GM04503 (cell line): Measurements from ENCODE around the gene TLX2.
"Not testable (repeated sequence)": the region's sequence is repeated elsewhere in the genome, so short reads cannot be mapped to it uniquely, and the experiment has no call there.

Experiments used
- DNase-seq: peaks from one replicate; pipeline ENCODE4 v3.0.0-alpha.2; 2012; ENCODE audit warnings: low read depth

TLX2 gene

GRCh38 chr2:74554820-74555531 is 40.7 kb downstream of the TLX2 start:
- DNase-seq: no peak

- no peak for DNase-seq
Observed at GRCh38 chr2:74555610-74556103, 41.4 kb downstream of the TLX2 start.

- DNase-seq: no peak
Observed at GRCh38 chr2:74556159-74556558, 41.9 kb downstream of the TLX2 start.

- no peak for DNase-seq
Observed at GRCh38 chr2:74556831-74557370, 42.7 kb downstream of the TLX2 start.

- DNase-seq: no peak
Observed at GRCh38 chr2:74558284-74559230, 44.3 kb downstream of the TLX2 start.

- DNase-seq: no peak
Observed at GRCh38 chr2:74559912-74560311, 45.7 kb downstream of the TLX2 start.

- DNase-seq: no peak
Observed at GRCh38 chr2:74560591-74560990, 46.3 kb downstream of the TLX2 start.

- DNase-seq: not testable (repeated sequence)
Observed at GRCh38 chr2:74561022-74561421, 46.8 kb downstream of the TLX2 start.

- DNase-seq: no peak
Observed at GRCh38 chr2:74562126-74562775, 48.0 kb downstream of the TLX2 start.

GRCh38 chr2:74564222-74564621 is 50.0 kb downstream of the TLX2 start:
- no peak for DNase-seq

GRCh38 chr2:74566076-74566753 is 52.0 kb downstream of the TLX2 start:
- no peak for DNase-seq

GRCh38 chr2:74566754-74567085 is 52.5 kb downstream of the TLX2 start:
- DNase-seq: peak; percentile 97
